ENCODE data around the gene CLIC6. TPM values are rescaled to one million over a fixed set of nuclear protein-coding genes. Genes with fewer than 3 reads are reported as not detected.

Gene CLIC6
- total and polyA plus RNA-seq, 2 of the 8 experiments (the other 6 are each of a cell fraction or from before 2014, with no cell fraction given), result 0.42 to 1.3 TPM

DNA sequence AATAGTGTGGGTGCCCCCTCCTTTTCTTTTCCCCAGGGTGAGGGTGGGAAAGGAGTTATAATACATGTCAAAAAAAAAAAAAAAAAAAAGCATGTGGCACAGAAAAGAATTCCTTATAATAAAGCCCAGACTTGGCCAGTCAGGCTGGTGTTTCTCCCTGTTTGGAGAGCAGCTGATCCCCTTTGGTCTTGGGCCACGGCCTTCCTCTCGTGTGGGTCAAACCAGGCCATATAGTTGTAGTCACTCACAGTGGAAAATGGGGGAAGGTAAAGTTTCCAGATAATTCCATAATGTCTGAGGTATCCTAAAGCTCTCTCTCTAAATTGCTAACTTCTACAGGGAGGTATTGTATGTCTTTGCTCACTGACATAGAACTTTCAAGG, 22.0 kb downstream of the CLIC6 start (continued):
- TF ChIP-seq TAF7 (optimal IDR thresholded peaks at IDR 0.05; ENCODE audit: borderline replicate concordance, low read depth, low read length), result no peak
- no peak for TF ChIP-seq KDM4A (IDR thresholded peaks at IDR 0.05; ENCODE audit: low read depth, low read length, severe bottlenecking)
- no peak for TF ChIP-seq SRF (IDR thresholded peaks at IDR 0.05; ENCODE audit: low read depth, low read length)
